Islet of Langerhans (tissue), 1 donor: Measurements from ENCODE around the gene SP7.
"Not testable (repeated sequence)": the region's sequence is repeated elsewhere in the genome, so short reads cannot be mapped to it uniquely, and the experiment has no call there.

Source experiments
- FAIRE-seq: peaks from one replicate; lab custom pipeline; 2011; peaks lifted over from hg19 to GRCh38; lab: Jason Lieb, UNC

SP7 gene

DNA sequence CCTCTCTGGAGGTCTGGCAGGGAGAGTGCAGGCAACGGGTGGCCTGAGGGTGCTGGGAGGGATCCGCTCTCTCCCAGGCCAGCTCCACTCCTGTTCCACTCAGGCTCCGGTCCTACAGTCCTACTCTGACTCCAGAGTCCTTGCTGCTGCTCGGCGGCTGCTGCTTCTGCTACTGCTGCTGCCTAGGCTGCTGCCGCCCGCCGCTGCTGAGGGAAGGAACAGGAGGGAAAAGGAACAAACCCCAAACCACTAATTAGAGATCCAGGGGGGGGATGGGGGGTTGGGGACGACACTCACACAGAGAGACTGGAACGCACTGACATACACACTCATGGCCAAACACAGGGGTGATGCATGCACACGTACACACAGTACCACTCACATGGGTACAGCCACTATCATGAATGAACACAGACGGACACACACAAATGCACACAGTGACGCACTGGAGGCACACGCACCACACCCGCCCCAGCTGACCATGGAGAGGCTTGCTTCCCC lies at the start of gene SP7:
TSS of gene SP7 (minus strand) at position 174 of the 501 bp plus-strand sequence. CDS start 708 bp downstream, outside the sequence.
- no peak for FAIRE-seq

- no peak for FAIRE-seq
Measured at GRCh38 chr12:53383258-53383657, 47.1 kb upstream of the SP7 start.

DNA sequence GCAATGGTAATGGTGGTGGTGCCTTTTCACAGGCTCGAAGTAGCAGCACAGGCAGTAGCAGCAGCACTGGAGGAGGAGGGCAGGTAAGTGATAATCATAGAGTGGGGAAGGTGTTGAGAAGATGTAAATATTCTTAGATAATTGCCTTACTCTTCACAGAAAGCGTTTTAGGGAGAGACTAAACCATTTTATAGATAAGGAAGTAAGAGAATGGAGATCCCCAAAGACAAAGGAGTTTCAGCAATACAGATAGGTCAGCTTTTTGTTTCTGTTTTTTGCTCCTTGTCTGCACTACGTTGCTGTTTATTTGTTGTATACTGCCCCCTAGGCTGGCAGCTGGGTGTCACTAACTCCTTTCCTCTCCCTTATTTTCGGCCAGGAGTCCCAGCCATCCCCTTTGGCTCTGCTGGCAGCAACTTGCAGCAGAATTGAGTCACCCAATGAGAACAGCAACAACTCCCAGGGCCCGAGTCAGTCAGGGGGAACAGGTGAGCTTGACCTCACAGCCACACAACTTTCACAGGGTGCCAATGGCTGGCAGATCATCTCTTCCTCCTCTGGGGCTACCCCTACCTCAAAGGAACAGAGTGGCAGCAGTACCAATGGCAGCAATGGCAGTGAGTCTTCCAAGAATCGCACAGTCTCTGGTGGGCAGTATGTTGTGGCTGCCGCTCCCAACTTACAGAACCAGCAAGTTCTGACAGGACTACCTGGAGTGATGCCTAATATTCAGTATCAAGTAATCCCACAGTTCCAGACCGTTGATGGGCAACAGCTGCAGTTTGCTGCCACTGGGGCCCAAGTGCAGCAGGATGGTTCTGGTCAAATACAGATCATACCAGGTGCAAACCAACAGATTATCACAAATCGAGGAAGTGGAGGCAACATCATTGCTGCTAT lies 45.8 kb upstream of the SP7 start:
- no peak for FAIRE-seq

DNA sequence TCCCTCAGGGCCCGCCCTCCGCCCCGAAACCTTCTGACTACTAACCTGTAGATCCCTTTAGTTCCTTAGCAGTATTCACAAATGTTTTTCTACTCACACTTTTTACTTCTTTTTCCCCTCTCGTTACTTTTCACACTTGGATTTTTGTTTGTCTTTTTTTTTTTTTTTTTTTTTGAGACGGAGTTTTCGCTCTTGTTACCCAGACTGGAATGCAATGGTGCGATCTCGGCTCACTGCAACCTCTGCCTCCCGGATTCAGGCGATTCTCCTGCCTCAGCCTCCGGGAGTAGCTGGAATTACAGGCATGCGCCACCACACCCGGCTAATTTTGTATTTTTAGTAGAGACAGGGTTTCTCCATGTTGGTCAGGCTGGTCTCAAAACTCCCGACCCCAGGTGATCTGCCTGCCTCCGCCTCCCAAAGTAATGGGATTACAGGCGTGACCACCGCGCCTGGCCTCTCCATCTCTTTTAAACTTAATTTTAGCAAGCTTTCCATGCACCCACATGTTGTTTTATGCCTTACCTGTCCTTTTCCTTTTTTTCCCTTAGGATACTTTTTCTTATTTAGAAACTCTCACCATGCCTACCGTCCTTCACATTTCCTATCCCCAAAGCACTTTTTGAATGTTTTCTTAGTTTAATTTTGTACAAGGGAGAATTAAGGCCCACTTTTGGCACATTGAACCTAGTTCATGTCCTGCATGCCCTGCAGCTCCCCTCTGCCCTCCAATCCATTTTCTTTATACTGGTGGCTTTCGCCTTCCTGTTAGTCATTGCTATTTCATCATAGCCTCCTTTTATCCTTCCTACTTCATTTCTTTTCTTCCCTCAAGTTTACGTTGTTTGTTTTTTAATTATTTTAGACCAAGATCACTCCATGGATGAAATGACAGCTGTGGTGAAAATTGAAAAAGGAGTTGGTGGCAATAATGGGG lies 44.9 kb upstream of the SP7 start:
- FAIRE-seq: no peak

DNA sequence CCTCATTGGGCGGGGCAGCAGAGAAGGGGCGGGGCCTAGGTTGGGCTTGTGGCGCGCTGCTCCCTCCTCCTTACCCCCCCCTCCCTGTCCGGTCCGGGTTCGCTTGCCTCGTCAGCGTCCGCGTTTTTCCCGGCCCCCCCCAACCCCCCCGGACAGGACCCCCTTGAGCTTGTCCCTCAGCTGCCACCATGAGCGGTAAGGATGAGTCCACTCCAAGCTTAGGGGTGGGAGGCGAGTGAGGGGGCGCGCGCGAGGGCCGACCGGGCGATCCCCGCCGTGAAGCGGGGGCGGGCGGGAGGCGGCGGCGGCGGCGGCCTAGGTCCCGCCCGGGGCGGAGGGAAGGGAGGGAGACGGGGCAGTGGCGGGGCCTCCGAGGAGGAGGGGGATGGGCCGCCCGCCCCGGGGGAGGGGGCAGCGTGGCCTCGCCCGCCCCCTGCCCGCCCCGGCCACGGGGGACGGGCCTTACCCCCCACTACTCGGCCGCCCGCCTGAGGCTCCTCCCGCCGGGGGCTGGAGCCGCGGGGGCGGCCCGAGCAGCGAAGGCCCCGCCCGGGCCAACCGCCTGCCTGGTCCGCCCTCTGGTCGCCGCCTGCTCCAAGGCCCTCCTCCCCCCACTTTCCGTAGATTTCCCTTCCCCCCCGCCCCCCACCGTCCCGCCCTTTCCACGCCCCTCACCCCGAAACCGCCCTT lies 44.1 kb upstream of the SP7 start, which contains the start of gene SP1:
TSS of gene SP1 (plus strand) at position 73 of the 690 bp plus-strand sequence. CDS start at position 189, 116 bp downstream.
- no peak for FAIRE-seq

- FAIRE-seq: peak; percentile 99
Measured at GRCh38 chr12:53379389-53380103, 43.4 kb upstream of the SP7 start.

GRCh38 chr12:53378724-53379388 lies 42.7 kb upstream of the SP7 start:
- FAIRE-seq: no peak

- no peak for FAIRE-seq
Measured at GRCh38 chr12:53378222-53378621, 42.1 kb upstream of the SP7 start.

- FAIRE-seq: no peak
Measured at GRCh38 chr12:53376747-53377146, 40.6 kb upstream of the SP7 start.

GRCh38 chr12:53374277-53374676 lies 38.1 kb upstream of the SP7 start:
- not testable (repeated sequence) for FAIRE-seq

DNA sequence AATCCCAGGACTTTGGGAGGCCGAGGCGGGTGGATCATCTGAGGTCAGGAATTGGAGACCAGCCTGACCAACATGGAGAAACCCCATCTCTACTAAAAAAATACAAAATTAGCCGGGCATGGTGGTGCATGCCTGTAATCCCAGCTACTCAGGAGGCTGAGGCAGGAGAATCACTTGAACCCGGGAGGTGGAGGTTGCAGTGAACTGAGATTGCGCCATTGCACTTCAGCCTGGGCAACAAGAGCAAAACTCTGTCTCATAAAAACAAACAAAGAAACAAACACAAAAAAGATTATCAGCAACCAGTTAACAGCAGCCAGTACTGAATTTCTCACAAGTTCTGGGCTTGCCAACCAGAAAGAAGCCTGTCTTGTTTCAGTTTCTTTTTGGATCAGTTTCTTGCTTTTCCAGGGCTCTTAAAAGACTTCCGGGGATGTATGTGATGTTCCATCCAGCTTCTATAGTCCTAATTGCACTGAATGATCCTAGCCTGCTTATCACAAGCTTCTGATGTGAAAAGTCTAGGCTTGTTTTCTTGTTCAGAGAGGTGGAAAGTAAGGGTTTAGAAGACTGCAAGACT lies 37.5 kb upstream of the SP7 start:
- FAIRE-seq: not testable (repeated sequence)

- no peak for FAIRE-seq
Measured at GRCh38 chr12:53365245-53365904, 29.2 kb upstream of the SP7 start.

GRCh38 chr12:53361638-53362037 lies 25.5 kb upstream of the SP7 start:
- not testable (repeated sequence) for FAIRE-seq

DNA sequence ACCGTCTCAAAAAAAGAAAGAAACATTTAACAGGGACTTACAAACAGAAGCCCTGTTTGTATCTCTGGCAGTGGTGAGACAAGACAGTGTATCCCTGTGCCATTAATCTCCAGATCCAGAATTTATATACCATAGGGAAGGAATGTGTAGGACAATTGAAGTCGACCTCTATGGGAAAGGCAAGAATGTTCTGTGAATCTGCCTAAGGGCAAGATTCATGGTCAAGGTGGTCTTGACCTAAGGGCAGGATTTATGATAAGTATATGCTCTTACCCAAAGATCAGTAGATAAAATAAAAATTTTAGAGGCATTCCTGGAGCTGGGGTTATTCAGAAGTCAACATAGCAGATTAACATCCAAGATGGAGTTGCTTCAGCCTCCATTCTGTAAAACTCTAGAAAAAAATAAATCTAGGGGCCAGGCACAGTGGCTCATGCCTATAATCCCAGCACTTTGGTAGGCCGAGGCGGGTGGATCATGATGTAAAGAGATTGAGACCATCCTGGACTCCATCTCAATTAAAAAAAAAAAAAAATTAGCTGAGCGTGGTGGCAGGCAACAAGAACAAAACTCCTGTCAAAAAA lies 22.8 kb upstream of the SP7 start:
- FAIRE-seq: no peak

DNA sequence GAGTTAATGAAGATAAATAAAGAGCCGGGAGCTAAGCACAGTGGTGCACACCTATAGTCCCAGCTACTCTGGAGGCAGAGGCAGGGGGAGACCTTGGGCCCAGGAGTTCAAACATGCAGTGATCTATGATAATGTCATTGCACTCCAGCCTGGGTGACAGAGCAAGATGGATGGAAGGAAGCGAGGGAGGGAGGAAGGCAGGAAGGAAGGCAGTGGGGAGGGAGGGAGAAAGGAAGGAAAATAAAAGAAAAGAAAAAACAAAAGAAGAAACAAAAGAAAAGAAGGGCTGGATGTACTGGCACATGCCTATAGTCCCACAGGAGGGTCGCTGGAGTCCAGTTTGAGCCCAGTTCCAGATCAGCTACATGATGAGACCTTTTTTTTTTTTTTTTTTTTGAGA lies 19.0 kb upstream of the SP7 start:
- no peak for FAIRE-seq

DNA sequence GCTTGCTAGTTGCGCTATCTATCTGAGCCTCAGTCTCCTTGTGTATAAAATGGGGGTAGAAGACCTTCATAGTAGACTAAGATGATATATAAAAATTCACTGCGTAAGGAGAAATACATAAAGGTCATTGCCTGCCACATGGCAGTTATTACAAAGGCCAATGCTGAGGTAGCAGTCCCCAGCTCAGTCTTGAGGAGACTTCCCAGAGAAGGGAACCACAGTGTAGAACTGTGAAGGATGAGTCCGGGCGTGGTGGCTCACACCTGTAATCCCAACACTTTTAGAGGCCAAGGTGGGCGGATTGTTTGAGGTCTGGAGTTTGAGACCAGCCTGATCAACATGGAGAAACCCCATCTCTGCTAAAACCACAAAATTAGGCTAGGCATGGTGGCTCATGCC lies 17.1 kb upstream of the SP7 start:
- no peak for FAIRE-seq

DNA sequence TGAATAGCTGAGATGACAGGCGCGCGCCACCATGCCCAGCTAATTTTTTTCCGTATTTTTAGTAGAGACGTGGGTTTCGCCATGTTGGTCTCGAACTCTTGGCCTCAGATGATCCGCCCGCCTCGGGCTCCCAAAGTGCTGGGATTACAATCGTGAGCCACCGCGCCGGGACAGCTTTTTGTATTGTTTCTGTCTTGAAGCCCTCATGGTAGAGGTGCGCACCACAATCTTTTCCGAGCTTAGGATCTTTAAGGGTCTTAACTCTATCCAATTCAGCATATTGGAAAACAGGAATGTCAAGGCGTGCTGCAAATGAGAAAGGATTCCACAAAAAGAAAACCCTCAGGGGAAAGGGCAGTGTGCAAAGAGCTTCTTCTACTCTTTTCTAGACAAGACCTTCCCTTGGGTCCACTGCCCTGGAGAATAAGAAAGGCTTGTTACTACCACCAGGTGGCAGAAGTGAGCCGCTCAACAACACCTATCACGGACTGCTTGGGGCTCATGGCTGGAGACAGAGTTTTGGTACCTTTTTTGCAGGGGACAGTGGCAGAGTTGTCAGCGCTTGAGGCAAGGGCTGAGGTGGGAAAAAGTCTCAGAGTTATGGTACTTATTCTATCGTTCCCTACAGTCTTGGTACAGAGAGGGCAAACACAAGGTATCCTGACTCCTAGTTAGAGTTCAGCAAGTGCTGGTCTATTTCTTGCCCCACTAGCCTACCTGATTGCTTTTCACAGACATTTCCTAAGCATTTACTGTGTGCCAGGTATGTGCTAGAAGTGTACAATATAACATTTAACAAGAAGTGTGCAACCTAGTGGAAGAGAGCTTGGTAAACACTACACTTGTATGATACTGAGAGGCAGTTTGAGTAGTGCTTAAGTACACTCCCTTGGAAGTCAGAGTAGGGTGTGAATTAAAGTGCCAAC lies 16.4 kb upstream of the SP7 start:
- FAIRE-seq: peak; percentile 24

DNA sequence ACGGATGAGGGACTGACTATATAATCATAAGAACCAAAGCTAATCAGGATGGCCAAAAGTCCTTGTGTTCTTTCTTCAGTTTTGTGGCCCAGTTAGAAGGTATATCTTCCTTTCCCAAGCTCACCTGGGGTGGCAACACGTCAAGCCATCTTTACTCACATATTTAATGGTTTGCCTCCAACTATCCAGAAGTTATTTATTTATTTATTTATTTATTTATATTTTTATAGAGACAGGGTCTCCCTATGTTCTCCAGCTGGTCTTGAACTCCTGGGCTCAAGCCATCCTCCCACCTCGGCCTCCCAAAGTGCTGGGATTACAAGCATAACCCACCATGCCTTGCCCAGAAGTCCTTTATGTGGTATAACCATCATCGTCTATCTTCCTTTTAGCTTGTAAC lies 11.8 kb upstream of the SP7 start:
- no peak for FAIRE-seq
